Hepatocyte (in vitro differentiated cells): ENCODE results near the gene GNAT2.

Experiments used
- CTCF ChIP-seq: fragments of 200-600 bp; sonication (generic); IDR thresholded peaks from 2 replicates; pipeline ENCODE4 v1.5.1; 2016; ENCODE audit warnings: antibody characterized with exemption, mild to moderate bottlenecking; ENCODE audit not compliant: poor library complexity
- EZH2 ChIP-seq: fragments of 200-600 bp; sonication (generic); IDR thresholded peaks from 2 replicates; pipeline ENCODE4 v1.6.1; 2016; ENCODE audit warnings: antibody characterized with exemption, mild to moderate bottlenecking, borderline replicate concordance
- EZH2phosphoT487 ChIP-seq: fragments of 200-600 bp; sonication (generic); IDR thresholded peaks from one replicate; pipeline ENCODE4 v1.6.1; 2018; ENCODE audit warnings: antibody characterized with exemption, mild to moderate bottlenecking, low read depth, moderate library complexity; ENCODE audit not compliant: unreplicated experiment, severe bottlenecking

DNA sequence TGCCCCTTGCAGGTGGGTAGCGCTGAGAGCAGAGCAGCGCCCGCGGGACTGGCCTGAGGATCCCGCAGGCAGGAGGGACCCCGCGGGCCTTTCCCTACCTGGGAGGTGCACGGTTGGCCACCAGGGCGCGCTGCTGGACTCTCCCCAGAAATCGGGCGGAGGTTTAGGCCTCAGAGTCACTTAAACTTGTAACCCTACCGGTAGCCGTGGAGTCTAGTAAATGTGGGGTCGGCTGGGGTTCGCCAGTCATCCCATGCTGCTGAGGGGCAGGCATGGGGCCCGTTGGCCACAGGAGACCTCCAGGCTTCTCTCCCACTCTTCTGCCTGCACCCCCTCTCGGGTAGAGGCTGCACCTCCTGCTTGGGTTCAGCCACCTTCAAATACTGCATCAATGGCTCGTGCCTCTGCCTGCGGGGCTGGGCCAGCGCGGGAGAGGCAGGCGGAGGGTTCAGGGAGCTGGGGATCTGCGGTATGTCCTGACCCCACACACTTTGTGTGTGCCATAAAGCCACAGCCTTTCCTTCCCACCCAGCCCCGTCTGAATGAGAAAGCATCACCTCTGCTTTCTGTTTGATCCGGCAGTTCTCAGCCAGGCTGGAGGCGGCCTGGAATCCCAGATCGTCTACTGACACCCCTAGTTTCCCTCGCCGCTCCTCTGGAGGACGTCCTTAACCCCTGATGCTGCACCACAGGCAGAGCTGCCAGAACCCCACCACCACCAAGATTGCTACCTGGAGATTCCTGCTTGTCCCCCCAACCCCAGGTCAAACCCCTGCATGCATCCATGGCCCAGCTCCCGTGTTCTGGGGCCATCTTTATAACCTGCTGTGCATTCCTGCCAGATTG, 24.2 kb upstream of the GNAT2 start:
- TF ChIP-seq CTCF (peak; percentile 84), EZH2 (no peak), EZH2phosphoT487 (no peak)
